Stimulated activated CD4-positive, alpha-beta T cell treated with anti-CD3 and anti-CD28 coated beads, TNF-alpha, amount 100 ng/mL, for 48 hours (primary cell): ENCODE measurements around the gene KDELR1.

ENCODE experiments used
- DNase-seq, 3 donors: peaks; one replicate each; pipeline ENCODE4 v3.0.0-alpha.2; 2020; ENCODE audit warnings: low read depth in 3 of 3

Gene KDELR1

GRCh38 chr19:48342414-48342738 lies 49.0 kb downstream of the KDELR1 start:
- DNase-seq: no peak

DNA sequence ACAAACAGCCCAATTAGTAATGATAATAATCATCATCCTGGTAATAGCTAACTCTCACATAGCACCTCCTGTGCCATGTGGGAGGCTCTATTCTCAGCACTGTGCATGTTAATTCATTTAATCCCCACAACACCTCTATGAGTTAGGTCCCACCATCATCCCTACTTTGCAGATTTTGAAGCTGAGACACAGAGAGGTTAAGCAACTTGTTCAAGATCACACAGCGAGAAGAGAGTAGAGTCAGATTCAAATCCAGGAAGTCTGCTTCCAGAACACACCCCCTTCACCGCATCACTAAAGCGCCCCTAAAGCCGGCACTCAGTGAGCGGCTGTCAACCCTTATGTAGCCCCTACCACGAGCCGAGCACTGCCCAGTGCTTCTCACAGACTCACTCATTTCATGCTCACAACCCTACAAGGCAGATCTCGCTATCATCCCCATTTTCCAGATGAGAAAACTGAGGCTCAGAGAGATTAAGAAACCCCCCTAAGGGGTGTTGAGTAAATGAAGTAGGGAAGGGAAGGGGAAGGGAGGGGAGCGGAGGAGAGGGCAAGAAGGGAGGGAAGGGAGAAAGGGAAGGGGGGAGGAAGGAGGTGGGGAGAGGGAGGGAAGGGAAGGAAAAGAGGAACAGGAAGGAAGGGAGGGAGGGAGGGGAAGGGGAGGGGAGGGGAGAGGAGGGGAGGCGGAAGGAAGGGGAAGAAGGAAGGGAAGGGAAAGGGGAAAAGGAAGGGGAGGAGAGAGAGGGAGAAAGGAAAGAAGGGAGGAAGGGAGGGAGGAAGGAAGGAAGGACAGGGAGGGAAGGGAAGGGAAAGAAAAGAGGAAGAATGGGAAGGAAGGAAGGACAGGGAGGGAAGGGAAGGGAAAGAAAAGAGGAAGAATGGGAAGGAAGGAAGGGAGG lies 49.6 kb downstream of the KDELR1 start:
- no peak for DNase-seq

- no peak for DNase-seq
Measured at GRCh38 chr19:48340995-48341394, 50.4 kb downstream of the KDELR1 start.

DNA sequence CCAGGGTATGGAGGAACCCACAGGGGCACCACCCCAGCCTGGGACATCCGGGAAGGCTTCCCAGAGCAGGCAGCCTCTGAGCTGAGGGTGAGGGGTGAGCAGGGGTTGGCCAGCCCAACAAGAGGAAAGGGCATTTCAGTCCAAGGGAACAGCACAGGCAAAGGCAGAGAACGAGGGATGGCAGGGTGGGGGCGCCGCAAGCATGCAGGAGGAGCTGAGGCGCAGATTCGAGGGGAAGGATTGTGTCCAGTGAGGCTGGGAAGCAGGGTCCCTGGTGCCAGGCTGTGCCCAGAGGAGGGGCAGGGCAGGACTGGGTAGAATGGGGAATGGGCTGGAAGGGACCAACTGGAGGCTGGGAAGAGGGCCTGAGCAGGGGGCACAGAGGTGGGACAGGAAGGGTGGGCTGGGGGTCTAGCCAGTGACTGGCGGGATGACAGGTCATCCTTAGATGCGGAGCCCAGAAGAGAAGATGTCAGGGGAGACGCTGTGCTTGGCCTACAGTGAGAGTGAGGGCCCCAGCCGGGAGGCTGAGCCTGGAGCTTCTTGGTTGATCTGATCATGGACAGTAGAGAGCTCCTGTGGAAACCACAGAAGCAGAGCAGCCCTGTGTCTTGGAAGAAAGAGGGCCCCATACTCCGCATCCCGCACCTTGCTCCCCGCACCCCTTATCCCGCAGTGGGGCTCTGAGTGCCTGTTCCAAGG lies 52.4 kb downstream of the KDELR1 start:
- no peak for DNase-seq

DNA sequence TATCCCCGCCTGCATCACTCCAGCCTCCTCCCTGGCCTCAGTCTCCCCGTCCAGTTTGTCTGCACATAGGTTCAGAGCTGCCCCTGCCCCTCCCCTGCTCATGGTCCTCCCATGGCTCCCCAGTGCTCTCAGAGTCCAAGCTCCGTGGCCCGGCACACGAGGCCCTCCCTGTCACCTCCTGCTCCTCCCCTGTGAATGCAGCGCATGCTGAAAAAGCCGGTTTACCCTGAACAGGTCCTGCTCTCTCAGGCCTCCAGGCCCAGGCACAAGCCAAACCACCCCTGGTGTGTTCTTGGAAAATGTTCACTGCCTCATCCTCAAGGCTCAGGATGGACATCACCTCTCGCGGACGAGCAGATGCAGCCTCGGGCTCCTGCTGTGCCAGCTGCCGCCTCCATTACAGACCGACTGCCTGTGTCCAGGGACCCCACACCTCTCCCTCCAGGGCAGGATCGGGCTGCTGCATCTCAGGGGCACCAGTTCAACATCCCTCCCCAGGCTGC lies 53.0 kb downstream of the KDELR1 start:
- no peak for DNase-seq

- DNase-seq: peak; percentile 81 to 91 (median 87)
Measured at GRCh38 chr19:48333467-48334384, 57.6 kb downstream of the KDELR1 start.

- DNase-seq: peak; percentile 69 to 92 (median 90)
Measured at GRCh38 chr19:48332662-48333466, 58.5 kb downstream of the KDELR1 start.
